SHP77 treated with DMSO at 0.1 percent for 48 hours (cell line): ENCODE results near the gene ADARB2.

Experiments
- DNase-seq: peaks from one replicate; lab custom pipeline; 2025; lab: John Stamatoyannopoulos, UW

Gene ADARB2

DNA sequence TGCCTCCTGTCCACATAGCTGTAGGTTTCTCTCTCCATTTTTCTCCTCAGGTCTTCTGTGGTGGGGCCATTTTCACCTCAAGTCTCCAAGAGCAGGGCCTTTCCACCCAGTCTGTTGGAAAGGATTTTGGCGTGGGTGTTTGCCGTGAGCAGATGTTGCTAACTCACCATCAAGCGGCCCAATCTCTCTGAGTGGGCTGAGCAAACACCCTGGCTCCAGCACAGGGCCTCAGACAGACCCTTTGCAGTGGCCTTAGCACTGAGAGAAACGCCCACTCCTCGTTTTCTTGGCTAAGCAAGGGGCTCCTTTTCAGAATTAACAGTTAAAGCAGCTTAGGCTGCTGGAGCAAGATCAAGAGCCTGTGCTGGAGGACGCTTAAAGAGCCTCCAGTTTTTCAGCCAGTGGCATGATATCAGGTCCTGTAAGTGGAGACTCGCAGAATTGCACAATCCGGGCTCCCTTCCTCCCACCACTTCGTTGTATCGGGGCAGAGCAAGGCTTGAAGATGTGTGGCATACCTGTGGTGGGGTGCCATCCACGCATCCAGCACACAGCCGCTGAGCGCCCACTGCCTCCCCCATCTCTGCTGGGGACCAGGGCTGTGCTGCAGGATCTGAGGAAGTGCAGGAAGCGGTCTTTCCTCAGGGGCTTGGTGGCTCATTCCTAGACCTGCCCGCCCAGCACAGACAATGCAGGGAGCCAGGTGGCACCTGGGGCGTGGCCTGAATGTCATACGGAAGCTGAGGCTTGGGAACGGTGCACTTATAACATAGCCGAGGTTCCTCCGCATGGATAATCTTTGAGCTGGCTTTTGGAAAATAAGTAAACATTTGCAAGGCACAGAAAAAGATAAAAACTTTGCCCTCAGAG is 142.7 kb downstream of the ADARB2 start:
- DNase-seq = no peak

DNA sequence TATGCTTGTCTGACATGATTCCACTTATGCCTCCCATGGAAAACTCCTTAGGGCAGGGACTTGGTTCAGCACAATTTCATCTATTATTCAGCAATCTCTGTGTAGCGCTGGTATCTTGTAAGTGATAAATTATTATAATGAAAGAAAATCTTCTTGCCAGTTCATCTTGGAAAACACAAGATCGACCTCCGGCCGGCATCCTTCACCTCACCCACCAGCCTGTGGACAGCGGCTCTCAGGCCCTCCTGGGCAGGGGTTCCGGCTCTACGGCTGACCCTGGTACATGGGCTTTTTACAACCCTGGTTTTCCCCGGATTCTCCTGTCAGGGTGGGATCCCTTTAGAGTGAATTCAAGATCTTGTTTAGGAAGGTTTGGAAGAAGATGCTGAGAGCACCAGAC is 145.6 kb downstream of the ADARB2 start:
- DNase-seq = no peak

DNA sequence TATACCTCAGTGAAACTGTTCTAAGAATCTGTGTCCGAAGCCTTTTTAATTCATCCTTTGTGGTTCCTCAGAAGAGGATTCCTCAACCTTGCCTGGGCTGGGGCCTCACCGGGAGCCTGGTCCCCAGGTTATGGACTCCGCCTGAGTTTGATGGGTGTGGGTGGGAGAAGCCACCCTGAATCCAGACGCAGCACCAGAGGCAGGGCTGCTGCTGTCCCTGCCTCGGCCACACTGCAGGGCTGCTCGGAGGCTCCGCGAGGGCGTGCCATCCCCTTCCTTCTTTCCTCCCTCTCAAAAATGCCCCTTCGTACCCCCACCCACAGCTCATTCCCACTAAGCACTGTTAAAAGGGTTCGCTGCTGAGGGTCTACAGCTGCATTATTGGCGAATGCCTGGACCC is 146.3 kb downstream of the ADARB2 start:
- no peak for DNase-seq

DNA sequence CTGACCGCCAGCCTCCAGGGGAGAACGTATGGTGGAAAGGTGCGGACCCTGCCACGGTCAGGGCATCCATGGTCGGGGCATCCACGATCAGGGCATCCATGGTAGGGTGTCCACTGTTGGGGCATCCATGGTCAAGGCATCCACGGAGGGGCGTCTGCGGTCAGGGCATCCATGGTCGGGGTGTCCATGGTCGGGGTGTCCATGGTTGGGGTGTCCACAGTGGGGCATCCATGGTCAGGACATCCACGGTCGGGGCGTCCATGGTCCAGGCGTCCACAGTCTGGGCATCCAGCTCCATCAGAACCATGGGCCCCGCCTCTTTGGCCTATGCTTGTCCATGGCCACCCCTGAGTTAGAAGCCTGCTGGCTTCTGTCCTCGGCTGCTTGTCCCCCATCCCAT is 148.1 kb downstream of the ADARB2 start:
- DNase-seq = no peak

DNA sequence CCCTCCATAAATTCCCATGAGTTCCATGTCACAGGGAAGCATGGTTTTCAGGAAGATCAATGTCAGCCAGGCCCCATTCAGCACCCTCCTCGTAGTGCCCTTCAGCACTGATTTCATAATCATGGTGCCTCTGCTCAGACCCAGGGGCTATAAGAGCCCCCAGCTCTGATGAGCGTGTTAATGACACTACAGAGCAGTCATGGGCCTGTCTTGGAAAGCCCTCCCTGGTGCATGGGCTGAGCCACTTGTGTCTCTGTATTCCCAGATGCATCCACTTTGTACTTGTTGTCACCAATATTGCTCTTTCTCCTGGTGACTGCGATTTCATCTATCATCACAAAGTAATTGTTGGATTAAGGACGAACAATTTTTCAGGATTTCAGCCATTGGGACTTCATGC is 154.6 kb downstream of the ADARB2 start:
- DNase-seq = no peak

DNA sequence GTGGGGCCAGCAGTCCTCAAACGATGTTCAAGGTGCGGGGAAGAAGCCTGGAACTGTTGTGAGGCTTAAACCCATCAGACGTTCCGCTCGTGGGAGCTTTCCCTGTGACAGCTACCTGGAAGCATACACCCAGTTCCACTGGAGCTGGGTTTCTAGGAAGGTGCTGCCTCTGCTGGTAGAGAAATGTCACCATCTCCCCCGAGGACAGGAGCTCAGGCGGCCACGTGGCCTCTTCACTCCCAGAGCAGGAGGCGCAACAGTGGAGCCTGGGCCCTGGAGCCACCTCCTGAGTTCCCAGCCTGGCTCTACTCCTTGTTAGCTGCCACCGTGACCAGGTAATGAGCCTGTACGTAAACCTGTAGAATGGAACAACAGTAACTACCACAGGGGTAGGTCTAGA is 156.1 kb downstream of the ADARB2 start:
- DNase-seq = no peak

DNA sequence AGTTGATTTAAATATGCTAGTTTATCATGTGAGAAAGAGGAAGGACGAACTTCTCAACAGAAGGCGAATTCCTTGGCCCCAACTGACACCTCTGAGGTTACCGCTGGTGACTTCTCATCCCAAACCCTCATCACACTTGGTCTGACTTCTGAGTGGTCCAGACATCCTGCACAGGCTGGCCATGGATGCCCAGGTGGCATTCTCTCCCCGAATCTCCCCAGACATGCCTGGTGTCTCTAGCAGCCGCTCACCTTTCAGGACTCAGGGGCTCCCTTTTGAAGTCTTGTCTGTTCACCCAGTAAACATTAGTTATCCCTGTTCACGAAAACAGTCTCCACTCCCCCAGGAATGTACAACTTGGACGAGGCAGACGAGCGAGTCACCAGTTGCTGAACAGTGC is 157.7 kb downstream of the ADARB2 start:
- DNase-seq = no peak

DNA sequence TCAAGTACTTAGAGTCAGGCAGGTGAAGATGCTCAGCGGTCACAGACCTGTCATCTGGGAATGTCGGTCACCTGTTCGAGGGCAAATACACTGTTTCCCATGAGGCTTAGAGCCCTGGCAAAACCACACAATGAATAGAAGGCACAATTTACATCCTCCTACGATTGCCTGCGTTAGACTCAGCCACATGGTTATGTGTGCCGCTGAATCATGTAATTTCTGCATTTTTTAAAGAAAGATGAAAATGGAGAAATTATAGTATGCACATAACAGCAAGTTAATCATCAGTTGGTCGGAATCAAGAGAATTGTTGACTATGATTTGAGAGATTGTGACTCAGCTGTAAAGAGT is 158.2 kb downstream of the ADARB2 start:
- no peak for DNase-seq

DNA sequence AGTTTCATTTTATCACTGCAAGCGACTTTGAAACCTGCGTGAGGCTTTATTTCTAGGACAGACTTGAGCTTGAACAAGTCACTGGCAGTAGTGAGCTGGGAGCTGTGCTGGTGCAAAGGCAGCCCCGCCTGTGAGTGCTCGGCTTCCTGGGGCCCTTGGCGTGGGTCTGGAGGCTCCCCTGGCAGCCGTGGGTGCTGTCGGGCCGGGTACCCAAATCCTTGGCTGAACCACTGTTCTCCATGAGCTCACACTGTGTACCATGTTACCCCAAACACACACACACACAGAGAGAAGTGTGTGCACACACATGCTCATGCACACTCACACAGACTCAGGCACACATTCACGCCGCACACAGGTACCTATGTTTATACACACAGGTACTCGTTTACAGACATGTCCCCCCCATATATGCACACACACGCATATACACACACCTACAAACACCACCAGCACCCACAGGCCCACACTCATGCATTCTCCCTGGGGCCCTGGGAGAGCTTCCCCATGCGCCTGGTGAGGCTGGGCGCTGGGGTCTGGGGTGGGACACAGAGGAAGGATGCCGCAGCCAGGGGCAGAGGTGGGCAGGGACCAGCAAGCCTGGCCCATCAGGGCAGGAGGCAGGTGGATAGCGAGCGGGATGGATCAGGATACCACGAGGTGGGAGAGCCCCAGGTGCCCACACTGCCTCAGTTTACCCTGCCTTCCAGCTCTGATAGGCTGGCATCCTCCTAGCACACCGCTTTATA is 158.8 kb downstream of the ADARB2 start:
- DNase-seq = no peak

DNA sequence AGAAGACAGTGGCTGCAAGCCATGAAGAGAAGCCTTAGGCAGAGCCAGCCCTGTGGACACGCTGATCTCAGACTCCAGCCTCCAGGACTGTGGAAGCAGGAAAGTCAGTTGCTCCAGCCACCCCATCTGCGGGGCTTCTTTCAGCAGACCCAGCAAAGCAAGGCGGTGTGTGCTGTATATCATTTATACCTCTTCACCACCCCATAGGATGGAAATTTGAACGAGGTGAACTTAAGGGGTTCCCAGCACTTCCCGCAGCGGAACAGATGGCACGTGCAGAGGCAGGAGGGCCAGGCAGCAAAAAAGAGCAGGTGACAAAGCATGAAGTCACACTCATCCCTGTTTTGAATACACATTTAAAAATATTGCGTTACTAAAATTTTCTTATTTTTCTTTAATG is 159.4 kb downstream of the ADARB2 start:
- no peak for DNase-seq

DNA sequence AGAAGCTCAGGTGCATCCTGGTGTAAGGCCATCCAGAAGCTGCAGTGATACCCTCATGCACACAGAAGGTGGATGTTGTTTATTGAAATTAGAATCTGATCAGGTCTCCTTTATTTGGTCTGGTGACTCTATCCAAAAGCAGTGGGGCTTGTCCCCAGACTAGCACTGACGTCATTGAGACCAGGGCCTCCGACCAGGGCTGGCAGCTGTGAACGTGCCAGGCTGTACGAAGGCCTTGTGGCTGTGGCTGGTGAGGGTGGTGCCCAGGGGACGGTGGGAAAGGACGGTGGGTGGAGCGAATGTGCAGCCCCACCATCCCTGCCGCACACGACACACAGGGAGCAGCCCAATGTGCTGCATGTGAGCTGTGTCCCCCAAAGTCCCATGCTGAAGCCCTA is 160.0 kb downstream of the ADARB2 start:
- no peak for DNase-seq

DNA sequence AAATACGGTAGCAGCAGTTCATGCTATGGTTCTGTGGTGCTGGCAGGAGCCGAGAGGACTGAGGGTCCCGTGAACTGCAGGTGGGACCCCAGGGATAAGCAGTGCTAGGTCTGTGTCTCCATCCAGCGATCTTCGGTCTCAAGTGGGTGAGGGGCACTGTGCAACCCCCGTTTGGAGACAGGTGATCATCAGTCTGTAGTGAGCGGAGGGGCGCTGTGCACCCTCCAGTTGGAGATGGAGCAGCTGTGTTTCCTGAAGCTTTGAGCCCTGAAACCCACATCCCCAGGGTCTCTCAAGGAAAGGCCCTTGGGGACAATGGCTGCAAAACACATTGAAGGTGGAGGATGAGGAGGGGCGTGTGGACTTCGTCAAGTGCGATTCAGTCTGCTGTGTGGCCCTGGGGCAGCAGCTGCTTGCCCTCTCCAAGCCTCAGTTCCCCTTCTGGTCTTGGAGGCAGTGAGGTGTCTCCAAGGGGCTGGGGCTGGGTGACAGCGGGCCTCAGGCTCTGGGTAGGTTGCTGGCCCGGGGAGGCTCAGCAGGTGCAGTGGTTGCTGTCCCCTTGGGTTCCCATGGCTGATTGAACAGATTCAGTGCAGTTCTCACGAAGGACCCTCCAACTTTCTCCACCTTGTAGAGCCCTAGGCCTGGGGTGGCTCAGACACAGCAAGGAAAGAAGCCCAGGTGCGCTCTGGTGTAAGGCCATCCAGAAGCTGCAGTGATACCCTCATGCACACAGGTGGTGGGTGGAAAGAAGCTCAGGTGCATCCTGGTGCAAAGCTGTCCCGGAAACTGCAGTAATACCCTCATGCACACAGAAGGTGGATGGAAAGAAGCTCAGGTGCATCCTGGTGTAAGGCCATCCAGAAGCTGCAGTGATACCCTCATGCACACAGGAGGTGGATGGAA is 160.6 kb downstream of the ADARB2 start:
- DNase-seq = no peak

DNA sequence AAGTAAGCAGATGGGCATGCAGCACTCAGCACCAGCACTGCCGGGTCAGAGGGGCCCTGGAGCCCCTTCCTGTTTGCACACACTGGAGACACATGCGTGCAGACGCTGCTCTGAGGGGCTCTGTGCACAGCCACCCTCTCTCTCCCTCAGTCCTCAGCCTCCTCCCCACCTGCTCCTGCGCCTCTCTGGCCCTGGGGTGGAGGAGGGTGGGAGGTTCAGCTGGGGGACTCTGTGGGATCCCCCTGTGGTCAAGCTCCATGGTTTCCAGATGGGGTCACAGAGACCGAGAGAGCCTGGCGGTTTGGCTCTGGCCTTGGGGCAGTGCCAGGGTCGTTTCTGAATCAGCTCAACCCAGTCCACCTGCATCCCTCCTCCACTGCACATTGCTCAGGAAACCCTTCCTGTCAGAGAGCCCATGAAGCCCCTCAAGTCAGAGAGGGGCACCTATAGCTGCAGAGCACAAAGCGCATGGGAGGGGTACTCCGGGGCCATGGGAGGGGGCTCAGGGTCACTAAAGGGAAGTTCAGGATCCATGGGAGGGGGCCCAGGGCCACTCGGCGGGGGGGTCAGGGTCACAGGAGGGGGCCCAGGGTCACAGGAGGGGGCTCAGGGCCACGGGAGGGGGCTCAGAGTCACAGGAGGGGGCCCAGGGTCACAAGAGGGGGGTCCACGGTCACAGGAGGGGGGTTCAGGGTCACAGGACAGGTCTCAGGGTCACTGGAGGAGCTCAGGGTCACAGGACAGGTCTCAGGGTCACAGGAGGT is 161.7 kb downstream of the ADARB2 start:
- no peak for DNase-seq

DNA sequence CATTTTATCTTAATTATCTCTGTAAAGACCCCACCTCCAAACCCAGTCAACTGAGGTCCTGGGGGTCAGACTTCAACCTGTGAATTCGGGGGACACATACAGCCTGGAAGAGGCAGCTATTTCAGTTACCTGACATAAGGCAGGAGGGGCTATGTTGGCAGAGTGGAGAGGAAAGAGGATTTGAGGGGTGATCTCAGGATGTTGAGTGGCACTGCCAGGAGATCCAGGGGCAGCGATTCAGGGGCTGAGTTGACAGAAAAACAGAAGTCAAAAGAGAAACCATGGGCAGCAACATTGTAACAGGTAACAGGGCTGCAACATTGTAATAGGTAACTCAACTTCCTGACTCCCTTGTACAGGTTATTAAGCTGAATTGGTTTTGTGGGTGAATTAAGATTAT is 162.6 kb downstream of the ADARB2 start:
- DNase-seq = no peak

DNA sequence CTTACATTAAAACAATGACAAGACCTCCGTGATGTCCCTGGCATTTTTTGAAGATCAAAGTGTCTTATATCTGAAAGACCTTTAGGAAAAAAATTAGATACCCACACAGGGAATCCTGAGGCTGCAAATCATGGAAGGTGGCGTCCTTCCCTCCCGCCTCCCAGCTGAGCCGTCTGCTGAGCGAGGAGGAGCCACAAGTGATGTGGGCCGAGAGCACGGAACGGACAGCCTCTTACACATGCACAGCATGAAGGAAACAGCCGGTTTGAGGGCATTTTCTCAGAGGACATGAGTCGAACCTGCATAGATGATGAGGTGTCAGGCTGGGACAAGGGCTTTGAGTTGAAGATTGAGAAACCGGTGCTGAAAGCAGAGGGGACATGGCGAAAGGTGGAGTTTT is 163.3 kb downstream of the ADARB2 start:
- DNase-seq = no peak

DNA sequence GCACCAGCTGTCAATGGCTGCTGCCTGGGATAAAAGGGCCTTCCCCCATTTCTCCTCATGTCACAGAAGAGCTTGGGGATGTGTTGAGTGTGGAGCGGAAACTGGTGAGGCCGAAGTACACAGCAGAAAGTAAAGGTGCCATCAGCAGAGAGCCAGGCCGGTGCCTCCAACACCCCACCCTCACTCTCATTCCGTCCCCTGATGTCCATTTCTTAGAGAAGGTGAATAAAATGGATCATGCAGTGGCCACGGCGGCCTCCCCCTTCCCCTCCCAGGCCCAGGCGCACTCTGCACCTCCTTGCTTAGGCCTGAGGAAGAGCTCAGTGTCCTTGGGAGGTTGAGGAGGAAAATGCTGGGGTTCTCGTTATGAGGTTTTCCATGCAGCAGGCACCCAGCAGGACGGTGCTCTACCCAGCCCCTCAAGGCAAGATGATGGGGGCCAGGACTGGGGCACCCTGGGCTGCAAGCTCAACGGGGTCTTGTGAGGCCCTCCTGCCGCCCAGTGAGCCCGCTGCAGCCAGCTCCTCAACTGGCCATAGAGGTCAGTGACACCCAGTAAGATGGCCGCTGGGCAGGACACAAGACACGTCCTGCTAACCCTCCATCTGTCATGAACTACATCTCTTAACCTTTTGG is 163.9 kb downstream of the ADARB2 start:
- DNase-seq = no peak

DNA sequence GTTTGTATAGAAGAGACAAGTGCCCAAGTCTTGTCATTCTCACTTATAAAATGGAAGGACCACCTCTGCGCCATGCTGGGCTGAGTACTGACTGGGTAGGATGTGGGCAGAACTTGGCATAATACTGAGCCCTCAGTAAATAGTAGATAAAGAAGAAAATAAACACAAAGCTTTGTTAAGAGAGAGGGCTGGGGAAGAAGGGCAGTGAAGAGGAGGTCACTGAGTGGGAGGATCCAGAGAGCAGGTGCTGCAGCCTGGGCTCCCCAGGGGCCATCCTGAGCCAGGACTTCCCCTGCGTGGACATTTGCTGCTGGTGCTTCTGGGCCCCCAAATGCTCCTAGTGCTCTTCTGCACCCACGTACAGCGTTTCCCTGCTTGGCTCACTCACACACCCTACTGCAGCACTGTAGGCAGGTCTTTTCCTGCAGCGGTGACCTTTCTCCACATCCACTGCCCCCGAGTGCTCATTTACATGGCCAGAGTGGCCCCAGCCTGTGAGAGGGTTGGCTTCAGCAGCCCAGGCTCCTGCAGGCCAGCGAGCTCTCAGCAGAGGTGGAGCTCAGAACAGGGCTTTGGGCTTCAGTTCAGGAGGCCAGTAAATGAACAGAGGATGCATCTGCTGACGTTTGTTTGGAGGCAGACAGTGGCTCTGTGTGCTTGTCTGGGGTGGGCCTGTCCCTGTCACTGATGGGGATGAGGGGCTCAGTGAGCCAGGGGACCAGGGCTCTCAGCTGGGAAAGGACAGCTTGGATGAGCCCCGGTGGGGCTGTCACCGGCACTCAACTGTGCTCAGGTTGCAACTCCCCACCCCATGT is 164.6 kb downstream of the ADARB2 start:
- no peak for DNase-seq

DNA sequence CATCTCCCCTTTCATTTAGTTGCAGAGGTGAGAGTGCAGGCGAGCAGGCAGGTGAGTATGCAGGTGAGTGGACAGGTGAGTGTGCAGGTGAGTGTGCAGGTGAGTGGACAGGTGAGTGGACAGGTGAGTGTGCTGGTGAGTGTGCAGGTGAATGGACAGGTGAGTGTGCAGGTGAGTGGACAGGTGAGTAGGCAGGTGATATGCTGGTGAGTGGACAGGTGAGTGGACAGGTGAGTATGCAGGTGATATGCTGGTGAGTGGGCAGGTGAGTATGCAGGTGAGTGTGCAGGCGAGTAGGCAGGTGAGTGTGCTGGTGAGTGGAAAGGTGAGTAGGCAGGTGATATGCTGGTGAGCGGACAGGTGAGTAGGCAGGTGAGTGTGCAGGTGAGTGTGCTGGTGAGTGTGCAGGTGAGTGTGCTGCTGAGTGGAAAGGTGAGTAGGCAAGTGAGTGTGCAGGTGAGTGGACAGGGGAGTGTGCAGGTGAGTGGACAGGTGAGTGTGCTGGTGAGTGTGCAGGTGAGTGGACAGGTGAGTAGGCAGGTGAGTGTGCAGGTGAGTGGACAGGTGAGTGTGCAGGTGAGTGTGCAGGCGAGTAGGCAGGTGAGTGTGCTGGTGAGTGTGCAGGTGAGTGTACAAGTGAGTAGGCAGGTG is 165.6 kb downstream of the ADARB2 start:
- DNase-seq = no peak

DNA sequence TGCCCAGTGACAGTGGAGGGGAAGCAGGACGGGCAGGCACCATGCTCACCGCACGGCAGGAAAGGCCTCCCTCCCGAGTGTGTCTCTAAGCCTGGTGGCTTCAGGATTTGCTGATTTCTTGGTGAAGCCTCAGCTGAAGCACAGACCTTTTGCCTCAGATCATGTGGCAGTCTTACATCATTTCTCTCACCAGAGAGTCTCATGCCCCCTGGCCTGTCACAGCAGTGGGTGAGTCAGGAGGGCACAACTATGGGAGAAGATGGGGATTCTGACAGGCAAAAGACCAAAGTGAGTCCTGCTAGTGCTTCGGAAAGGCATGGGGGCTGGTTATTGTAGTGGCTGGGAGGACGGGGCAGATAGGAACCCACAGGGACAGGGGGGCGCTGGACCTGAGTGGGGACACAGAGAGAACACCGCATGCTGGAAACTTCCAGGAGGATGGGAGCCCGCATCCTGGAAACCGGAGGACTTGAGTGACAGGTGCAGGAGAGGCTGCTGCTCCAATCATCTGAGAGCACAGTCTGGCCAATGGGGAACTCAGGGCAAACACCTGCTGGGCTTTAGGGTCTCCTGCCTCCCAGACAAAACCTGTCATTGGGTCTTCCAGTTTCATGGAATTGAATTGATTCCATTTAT is 166.8 kb downstream of the ADARB2 start:
- DNase-seq = no peak
